Measurements from ENCODE around the gene PROKR1. TPM values are rescaled to one million over a fixed set of nuclear protein-coding genes. Genes with fewer than 3 reads are reported as not detected.

Gene PROKR1
- total and polyA plus RNA-seq, 2 donors (not counting 3 experiments of a cell fraction or from before 2014, with no cell fraction given), result not detected

- ChIA-PET POLR2A (no interaction called here), CTCF (interaction anchor here (0.6 to 1.6 kb wide), 6 partner anchors 14 to 228 kb away, joined by 3 to 6 read pairs (median 4); no protein-coding TSS in a partner anchor)
- DNase-seq (ENCODE audit: low read depth, low spot score), result no peak
- H3K79me2 ChIP-seq (ENCODE audit: control insufficient read depth, insufficient read depth, low read length), result no peaks in the 10 kb centered on the region
- no peak overlapping the region for H2AFZ ChIP-seq (ENCODE audit: low read depth, low read length)
- intact Hi-C loops (cut with micrococcal nuclease), result no loop called here
- H3K9me3 ChIP-seq (replicated peaks; ENCODE audit: control insufficient read depth, insufficient read depth, low read length), result no peaks in the 10 kb centered on the region
- H4K20me1 ChIP-seq (replicated peaks; ENCODE audit: control insufficient read depth, extremely low read depth, insufficient read depth, low read length), result no peaks in the 10 kb centered on the region
- no peaks in the 10 kb centered on the region for H3K36me3 ChIP-seq (ENCODE audit: control insufficient read depth in 2 of 2, extremely low read depth in 1 of 2, insufficient read depth in 2 of 2, low read length in 2 of 2)
- no TSS peak for BruUV-seq (replicated peaks)
- peaks cover 2 to 12% of the 10 kb centered on the region in 2 experiments for H3K27me3 ChIP-seq (ENCODE audit: control insufficient read depth in 2 of 2, insufficient read depth in 2 of 2, low read length in 2 of 2)
- no peak overlapping the region for H3K4me3 ChIP-seq (replicated peaks in 1 of 3; ENCODE audit: insufficient read depth in 1 of 3, low read depth in 1 of 3, low read length in 3 of 3)
- no peak overlapping the region for H3K4me2 ChIP-seq (ENCODE audit: insufficient read depth, low read length)
- no peak overlapping the region for H3K9ac ChIP-seq (replicated peaks; ENCODE audit: extremely low read depth, insufficient read depth, low read length)
- dilution Hi-C loops (cut with MboI; ENCODE audit: extremely low pct_ligation_motif_present, low sequenced_read_pairs), result no loop called here
- no peak for FAIRE-seq
- no peak overlapping the region for H3K27ac ChIP-seq (ENCODE audit: insufficient read depth, low read depth, low read length)
- TF ChIP-seq MYC (IDR thresholded peaks at IDR 0.05; ENCODE audit: low read depth, low read length), result no peak
- TF ChIP-seq CTCF (IDR thresholded peaks at IDR 0.05; ENCODE audit: extremely low read depth in 1 of 2, insufficient read depth in 1 of 2, low read depth in 1 of 2, low read length in 2 of 2), result no peak
- no peak for TF ChIP-seq JUN (IDR thresholded peaks at IDR 0.05; ENCODE audit: borderline replicate concordance, insufficient read depth, insufficient read length, low read depth)
- TF ChIP-seq EZH2 (IDR thresholded peaks at IDR 0.05; ENCODE audit: borderline replicate concordance, low read depth, low read length, severe bottlenecking), result no peak
- no peak for TF ChIP-seq POLR2AphosphoS5 (IDR thresholded peaks at IDR 0.05; ENCODE audit: insufficient read depth, low read depth, low read length)
- no peak for TF ChIP-seq POLR2A (IDR thresholded peaks at IDR 0.05; ENCODE audit: low read depth, low read length)
- TF ChIP-seq GATA2 (IDR thresholded peaks at IDR 0.05; ENCODE audit: insufficient read depth, insufficient read length, low read depth, low read length), result no peak
- no peak for TF ChIP-seq MAX (IDR thresholded peaks at IDR 0.05; ENCODE audit: insufficient read depth, insufficient read length)
- no peak for TF ChIP-seq FOS (IDR thresholded peaks at IDR 0.05; ENCODE audit: borderline replicate concordance, insufficient read depth, low read length)
- no peaks in the 10 kb centered on the region for H3K9me1 ChIP-seq (replicated peaks; ENCODE audit: control insufficient read depth, extremely low read depth, insufficient read depth, low read length)
- no peaks in the 10 kb centered on the region for H3K4me1 ChIP-seq (ENCODE audit: control insufficient read depth, extremely low read depth, insufficient read depth, low read length)
Measured at GRCh38 chr2:68690851-68691250, 47.5 kb downstream of the PROKR1 start.

Measured in endothelial cell of umbilical vein (primary cell).